GM15510 (cell line): ENCODE results near the gene PKLR.
A peak's percentile ranks its signal among the peaks of the same experiment; 100 is the strongest.

Source experiments
- POLR2A ChIP-seq: IDR thresholded peaks from 3 replicates; pipeline ENCODE4 v1.6.1; 2011; ENCODE audit warnings: borderline replicate concordance; ENCODE audit not compliant: insufficient read length; ENCODE audit errors: extremely low read depth

The PKLR gene

DNA sequence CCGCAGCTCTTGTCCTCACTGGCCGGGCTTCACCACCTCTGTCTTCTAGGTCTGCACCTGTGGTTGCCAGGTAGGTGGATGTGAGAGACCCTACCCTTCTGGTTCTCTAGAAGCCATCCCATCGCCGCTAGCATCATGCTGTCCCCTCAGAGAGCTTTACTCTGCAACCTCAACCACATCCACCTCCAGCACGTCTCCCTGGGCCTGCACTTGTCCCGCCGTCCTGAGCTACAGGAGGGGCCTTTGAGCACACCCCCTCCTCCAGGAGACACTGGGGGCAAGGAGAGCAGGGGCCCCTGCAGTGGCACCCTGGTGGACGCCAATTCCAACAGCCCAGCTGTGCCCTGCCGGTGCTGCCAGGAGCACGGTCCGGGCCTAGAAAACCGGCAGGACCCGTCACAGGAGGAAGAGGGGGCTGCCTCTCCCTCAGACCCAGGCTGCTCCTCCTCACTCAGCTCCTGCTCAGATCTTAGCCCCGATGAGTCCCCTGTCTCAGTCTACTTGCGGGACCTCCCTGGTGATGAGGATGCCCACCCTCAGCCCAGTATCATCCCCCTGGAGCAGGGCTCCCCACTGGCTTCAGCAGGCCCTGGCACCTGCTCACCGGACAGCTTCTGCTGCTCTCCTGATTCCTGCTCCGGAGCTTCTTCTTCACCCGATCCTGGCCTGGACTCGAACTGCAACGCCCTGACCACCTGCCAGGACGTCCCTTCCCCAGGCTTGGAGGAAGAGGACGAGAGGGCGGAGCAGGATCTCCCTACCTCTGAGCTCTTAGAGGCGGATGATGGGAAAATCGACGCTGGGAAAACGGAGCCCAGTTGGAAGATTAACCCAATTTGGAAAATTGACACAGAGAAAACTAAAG, 20.6 kb upstream of the PKLR start:
- TF ChIP-seq POLR2A = no peak

DNA sequence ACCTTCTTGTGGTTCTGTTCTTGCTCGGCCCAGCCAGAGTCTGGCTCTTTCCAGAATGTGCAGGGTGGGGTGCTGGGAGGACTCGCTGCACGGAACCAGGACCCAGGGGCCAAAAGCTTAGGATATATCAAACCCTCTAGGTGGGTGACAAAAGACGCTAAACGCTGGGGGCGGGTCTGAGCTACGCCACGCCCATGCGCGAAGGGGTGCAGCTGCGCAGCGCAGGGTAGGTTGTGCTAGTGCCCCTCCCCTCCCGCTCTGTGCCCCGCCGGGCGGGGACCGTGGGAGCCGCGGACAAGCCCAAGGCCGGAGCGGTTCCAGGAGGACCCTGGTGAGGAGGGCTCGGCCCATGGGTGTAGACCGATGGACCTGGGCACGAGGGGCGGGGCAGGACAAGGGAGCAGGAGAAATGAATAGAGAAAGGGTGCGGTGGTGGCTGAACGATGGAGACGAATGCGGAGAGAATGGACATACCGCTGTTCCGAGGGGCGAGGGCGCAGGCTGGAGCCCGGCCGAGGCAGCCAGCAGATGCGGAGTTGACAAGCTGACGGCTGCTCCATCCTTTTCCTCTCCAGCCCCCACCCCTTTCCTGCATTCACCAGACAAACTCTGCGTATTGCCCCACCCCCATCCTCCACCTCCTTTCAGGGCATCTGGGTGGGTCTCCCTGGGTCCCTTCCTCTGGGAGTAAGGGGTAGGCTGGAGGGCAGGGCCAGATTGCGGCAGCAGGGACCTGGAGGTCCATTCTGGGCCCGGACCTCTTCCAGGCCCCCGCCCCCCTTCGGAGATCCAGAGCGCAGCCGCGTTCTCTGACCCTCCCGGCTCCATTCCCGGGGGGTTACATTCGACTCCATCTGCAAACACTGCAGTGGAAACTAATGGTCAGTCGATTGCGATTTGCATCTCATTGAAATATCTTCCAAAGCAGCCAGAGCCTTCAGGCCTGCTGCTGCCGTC, 19.7 kb upstream of the PKLR start, which contains the start of gene RUSC1:
TSS of gene RUSC1 (plus strand) at position 234 of the 957 bp plus-strand sequence. CDS start 880 bp downstream, outside the sequence.
- TF ChIP-seq POLR2A = peak; percentile 52

DNA sequence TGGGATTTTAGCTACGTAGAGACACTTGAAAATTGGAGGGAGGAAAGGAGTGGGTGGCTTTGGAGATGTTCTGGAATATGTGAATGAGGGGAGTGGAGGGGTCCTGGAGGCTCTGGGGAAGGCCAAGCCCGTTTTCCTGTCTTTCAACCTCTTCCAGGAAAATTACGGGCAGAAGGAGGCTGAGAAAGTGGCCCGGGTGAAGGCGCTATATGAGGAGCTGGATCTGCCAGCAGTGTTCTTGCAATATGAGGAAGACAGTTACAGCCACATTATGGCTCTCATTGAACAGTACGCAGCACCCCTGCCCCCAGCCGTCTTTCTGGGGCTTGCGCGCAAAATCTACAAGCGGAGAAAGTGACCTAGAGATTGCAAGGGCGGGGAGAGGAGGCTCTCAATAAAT, 19.0 kb upstream of the PKLR start:
- TF ChIP-seq POLR2A = no peak

DNA sequence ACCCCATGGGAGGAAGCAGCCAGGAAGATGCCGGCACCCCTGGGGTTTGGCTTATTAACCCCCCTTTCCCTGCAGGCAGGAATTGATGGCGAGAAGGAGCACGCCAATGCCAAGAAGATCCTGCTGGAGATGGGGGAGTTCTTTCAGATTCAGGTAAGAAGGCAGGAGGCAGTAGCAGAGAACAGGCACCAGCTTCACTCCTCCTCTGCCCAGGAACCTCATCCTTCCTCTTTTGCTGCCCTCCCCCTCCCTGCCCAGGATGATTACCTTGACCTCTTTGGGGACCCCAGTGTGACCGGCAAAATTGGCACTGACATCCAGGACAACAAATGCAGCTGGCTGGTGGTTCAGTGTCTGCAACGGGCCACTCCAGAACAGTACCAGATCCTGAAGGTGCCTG, 18.3 kb upstream of the PKLR start:
- no peak for TF ChIP-seq POLR2A

DNA sequence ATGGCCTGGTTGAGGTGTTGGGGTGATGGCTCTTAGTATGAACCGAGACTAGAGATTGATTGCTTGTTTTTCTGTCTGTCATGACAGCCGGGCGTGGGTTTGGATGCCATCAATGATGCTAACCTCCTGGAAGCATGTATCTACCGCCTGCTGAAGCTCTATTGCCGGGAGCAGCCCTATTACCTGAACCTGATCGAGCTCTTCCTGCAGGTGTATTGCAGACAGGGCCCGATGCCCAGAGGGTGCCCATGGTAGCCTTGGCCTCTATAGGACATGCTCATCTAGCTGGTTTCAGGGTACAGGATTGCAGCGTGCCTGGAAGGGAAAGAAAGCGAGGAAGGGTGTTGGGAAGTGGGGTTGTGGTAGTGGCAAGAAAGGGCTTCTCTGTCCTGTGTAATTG, 16.8 kb upstream of the PKLR start:
- no peak for TF ChIP-seq POLR2A

DNA sequence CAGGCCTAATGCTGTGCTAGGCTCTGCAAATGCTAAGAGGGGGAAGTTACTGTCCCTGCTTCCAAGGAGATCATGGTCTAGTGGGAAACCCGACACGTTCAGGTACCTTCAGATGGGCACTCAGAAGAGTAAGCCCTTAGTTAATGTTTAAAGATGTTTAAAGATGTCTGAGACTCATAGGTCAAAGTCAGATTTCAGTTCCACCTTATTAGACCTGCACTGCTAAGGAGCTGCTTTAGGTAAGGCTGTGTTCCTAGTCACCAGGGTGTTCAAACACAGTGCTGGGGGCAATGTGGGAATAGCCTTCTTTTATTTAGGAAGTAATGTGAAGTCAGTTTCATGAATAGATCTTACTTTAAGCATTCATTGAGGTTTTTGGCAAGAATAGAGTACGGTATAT, 15.7 kb upstream of the PKLR start:
- TF ChIP-seq POLR2A = no peak

DNA sequence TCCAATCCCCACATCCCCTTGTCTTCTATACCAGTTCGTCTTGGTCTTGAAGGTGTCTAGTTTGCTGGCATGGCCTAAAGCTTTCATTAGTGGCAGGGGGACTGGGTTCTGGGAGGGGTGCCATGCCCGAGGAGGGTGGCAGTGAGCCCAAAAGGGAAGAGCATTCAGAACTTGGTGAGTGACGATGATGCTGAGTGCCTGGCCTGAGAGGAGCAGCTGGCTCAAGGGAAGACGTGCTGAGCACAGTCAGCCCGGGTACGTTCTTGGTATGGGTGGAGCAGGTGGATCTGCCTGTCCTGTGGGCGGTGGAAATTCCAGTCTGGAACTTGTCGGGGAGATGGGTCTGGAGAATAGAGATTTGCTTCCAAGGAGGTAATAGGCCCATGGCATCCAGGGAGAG, 12.0 kb upstream of the PKLR start:
- TF ChIP-seq POLR2A = no peak

DNA sequence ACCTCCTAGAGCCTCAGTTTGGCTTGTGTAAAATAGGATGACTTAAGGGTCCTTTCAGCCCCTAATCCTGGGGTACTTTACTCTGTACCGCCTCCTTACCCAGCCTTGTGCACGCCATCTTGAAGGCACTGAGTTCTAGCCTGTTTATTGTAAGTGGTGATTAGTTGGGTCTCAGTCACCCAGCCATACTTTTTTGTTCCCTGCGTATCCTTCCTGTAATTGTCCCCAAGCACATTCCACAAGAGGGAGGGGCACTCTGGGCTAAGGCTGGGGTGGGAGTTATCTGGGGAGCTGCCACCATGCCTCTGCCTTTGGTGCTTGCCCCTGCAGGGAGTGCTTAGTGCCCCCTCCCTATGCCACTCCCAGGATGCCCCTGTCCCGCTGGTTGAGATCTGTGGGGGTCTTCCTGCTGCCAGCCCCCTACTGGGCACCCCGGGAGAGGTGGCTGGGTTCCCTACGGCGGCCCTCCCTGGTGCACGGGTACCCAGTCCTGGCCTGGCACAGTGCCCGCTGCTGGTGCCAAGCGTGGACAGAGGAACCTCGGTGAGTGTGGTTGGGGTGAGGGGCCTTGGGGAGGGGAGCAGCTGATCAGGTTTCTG, 8.3 kb upstream of the PKLR start:
- no peak for TF ChIP-seq POLR2A

DNA sequence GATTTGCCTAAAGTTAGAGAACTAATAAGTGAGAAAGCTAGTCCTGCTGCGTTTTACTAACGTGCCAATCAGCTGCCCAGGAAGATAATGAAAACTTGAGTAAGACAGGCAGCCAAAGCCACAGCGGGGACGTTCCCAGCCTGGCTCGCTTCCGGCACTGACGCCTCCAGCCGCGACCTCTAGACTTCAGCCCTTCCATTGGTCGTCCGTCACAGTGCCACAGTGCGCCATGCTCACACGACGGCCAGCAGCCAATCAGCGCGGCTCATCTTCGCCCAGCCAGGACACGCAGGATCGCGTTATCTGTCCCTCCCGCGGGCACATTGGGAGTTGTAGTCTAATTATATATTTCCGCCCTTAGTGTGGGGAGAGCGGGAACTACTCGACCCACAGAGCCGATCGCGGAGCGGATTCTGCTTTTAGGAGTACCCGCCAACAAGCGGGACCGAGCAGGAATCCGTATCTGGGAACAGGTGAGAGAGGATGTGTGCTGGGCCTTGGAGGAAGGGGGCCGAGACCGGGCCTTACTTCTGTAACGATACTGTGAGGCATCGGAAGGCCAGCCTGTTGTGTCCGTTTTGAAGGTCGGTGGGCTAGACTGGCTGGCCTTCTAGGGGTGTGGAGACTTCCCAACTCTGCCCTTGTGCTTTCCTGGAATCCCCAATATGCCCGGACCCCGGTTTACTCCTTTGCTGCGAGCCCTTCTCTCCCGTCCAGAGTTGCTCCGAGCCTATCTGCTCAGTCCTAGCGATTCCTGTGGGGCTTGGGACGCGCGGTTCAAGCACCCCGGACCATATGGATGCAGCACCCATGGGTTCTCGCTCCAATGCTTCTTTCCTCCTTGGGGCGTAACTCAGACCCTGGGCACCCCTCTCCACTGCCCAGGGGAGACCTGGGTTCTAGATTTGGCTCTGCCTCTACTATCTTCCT, 7.5 kb upstream of the PKLR start, which contains the start of gene FDPS:
TSS of gene FDPS (plus strand) at position 374 of the 930 bp plus-strand sequence. CDS start 924 bp downstream, outside the sequence.
- TF ChIP-seq POLR2A = peak; percentile 75

DNA sequence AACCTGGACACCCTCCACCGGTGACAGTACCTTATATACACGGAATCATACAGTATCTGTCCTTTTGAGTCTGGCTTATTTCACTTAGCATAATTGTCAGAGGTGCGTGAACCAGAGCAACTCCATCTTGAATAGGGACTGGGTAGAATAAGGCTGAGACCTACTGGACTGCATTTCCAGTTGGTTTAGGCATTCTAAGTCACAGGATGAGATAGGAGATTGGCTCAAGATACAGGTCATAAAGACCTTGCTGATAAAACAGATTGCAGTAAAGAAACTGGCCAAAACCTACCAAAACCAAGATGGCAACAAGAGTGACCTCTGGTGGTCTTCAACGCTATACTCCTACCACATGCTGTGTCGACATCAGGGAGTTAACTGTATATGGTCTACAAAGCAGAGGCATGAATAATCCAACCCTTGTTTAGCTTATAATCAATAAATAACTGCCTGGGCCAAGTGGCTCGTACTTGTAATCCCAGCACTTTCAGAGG, 6.1 kb upstream of the PKLR start:
- TF ChIP-seq POLR2A = no peak

DNA sequence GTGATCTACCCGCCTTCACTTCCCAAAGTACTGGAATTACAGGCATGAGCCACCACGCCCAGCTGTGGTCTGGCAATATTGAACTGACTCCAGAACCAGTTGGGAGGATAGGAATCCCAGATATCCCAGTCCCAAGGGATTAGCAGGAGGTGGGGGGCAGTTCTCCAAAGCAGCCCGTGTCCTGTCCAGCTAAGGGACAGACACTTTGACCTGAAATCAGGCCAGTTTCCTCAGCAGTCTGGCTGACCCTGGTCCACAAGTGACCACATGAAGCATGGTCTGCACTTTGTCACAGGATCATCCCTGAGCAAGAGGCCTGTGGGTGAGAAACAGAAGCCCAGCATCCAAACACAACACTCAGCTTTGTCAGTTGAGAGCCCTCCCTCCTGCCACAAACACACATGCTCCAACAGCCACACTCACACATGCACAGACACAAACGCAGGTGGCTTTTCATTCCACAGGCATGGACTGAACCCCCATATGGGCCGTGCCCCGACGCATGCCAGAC, 4.7 kb upstream of the PKLR start:
- no peak for TF ChIP-seq POLR2A

DNA sequence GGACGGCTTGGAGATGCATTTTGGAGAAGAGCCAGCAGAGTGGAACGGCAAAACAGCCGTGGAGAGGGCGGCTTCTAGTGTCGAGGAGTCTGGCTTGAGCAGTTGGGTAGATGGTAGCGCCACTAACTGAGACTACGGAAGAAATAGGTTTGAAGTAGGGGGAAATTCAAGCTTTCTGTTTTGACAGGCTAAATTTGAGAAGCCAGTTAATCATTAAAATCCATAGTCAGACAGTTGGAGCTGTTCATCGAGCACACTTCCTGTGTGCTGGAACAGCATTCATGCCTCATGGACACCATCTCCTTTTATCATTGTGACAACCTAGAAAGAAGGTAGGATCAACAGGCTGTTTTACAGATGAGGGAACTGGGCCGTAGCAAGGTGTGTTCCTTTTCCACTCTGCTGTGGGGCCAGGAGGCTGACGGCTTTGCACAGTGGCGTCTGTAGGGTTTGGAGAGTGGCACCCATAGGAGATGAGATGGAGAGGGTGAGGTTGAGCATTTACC, 3.4 kb upstream of the PKLR start:
- TF ChIP-seq POLR2A = no peak

DNA sequence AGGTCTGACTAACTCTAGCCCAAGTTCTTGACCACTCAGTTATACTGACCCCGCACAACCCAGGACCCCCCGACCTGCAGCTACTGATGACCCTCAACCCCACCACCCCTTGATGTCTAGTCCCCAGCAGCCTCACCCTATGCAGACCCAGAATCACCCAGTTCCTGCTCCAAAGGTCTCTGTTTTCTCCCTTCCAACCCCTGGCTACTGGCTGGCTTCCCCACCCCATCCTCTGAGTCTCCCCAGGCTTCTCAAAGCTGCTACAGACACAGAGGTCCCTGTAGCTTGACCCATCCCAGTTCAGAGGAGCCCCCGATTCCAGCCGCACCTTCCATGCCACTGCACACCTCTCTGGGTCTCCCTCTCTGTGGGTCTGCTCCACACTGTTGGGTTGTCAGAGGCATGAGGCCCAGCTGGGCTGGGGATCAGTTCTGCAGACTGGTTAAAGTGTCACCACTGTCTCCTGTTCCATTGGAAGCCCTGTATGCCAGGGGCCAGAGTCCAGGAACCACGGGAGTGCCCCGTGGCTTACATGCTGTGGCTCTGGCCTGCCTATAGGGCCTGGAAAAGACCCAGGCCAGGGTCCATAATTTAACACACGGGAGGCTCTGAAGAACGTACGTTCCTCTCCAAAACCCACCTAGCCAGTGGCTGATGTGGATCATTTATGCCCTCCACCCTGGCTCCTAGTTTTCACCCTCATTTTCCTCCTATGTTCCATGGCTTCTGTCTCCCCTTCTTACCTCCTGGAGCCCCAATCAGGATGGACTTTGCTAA, 497 bp downstream of the PKLR start:
- no peak for TF ChIP-seq POLR2A

DNA sequence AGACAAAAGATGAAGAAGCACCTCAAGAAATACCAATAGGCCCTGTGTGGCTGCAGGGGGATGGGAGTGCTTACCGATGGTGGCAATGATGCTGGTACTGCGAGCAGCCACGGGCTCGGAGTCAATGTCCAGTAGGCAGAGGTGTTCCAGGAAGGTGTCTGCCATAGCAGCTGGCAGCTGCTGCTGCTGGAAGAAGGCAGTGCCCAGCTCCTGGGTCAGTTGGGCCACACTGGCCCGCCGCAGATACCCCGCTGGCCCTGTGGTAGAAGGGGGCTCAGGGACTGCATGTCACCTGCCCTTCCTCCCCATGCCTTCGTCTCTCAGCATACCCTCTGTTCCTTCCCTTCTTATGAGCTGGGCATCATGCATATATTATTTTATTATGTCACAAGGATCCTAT, 1.2 kb downstream of the PKLR start:
- TF ChIP-seq POLR2A = no peak
